IMR-90 (cell line): Measurements from ENCODE around the gene CHPF2. TPM values are rescaled to one million over a fixed set of nuclear protein-coding genes. Genes with fewer than 3 reads are reported as not detected.

Experiments used
- ATAC-seq: fragments of 200-7000 bp; cut with Tn5 transposase; 2 replicates; pipeline ENCODE4 v1.9.1; 2020; ENCODE audit warnings: low read depth, mild to moderate bottlenecking, moderate library complexity
- BruUV-seq: library from RNA; stranded (reverse); fragments of 400-500 nt; replicated peaks from 2 replicates; lab custom pipeline; 2021; lab: Mats Ljungman, UMichigan
- CTCF ChIA-PET: fragments of 300-600 bp; formaldehyde crosslinking; extraction: SDS; loops from one replicate; lab custom pipeline; 2021; ENCODE audit warnings: antibody characterized with exemption; lab: Yijun Ruan, JAX
- POLR2A ChIA-PET: fragments of 300-600 bp; sonication (Branson Sonifier 250); formaldehyde crosslinking; loops from one replicate; lab custom pipeline; 2022; ENCODE audit warnings: antibody characterized with exemption; ENCODE audit not compliant: unreplicated experiment; lab: Charles Lee
- DNase-seq: peaks from one replicate; pipeline ENCODE4 v3.0.0; 2013
- H2AFZ ChIP-seq: replicated peaks from 2 replicates; pipeline ENCODE3; 2013; ENCODE audit warnings: low read length, mild to moderate bottlenecking; ENCODE audit not compliant: poor library complexity
- H2AK5ac ChIP-seq: 2 replicates; pipeline ENCODE4 v1.6.1; 2013; ENCODE audit warnings: low read depth, low read length, inconsistent platforms
- H2AK9ac ChIP-seq: replicated peaks from 2 replicates; pipeline ENCODE3; 2013; ENCODE audit warnings: mild to moderate bottlenecking, low read depth, low read length, moderate library complexity; ENCODE audit not compliant: poor library complexity
- H2BK120ac ChIP-seq: 2 replicates; pipeline ENCODE4 v1.6.1; 2013; ENCODE audit warnings: low read depth, low read length, inconsistent platforms
- H2BK15ac ChIP-seq: 3 replicates; pipeline ENCODE4 v1.6.1; 2013; ENCODE audit warnings: low read depth, low read length, inconsistent platforms
- H2BK20ac ChIP-seq: 2 replicates; pipeline ENCODE4 v1.6.1; 2013; ENCODE audit warnings: low read depth, mild to moderate bottlenecking, inconsistent platforms, low read length, moderate library complexity
- H2BK5ac ChIP-seq: 2 replicates; pipeline ENCODE4 v1.6.1; 2013; ENCODE audit warnings: mild to moderate bottlenecking, low read depth, low read length, inconsistent platforms; ENCODE audit not compliant: poor library complexity, severe bottlenecking
- H3K14ac ChIP-seq: replicated peaks from 2 replicates; pipeline ENCODE4 v1.6.1; 2013; ENCODE audit warnings: low read depth, low read length, inconsistent platforms
- H3K18ac ChIP-seq: 2 replicates; pipeline ENCODE4 v1.6.1; 2013; ENCODE audit warnings: low read depth, low read length, control low read depth
- H3K23ac ChIP-seq: 2 replicates; pipeline ENCODE4 v1.6.1; 2013; ENCODE audit warnings: low read depth, low read length, inconsistent platforms
- H3K27ac ChIP-seq: 2 replicates; pipeline ENCODE4 v1.5.1; 2013; ENCODE audit warnings: mild to moderate bottlenecking, control low read depth, low read length; ENCODE audit not compliant: insufficient read depth
- H3K27me3 ChIP-seq: 2 replicates; pipeline ENCODE4 v1.6.1; 2013; ENCODE audit warnings: low read length; ENCODE audit not compliant: control insufficient read depth, insufficient read depth
- H3K36me3 ChIP-seq: 2 replicates; pipeline ENCODE4 v1.6.1; 2013; ENCODE audit warnings: low read length, mixed read lengths; ENCODE audit not compliant: control insufficient read depth, insufficient read depth
- H3K4ac ChIP-seq: 2 replicates; pipeline ENCODE4 v1.6.1; 2013; ENCODE audit warnings: low read depth, low read length, inconsistent platforms
- H3K4me1 ChIP-seq: 2 replicates; pipeline ENCODE4 v1.6.1; 2013; ENCODE audit warnings: low read length, mixed read lengths; ENCODE audit not compliant: control insufficient read depth, insufficient read depth
- H3K4me2 ChIP-seq: 2 replicates; pipeline ENCODE4 v1.6.1; 2013; ENCODE audit warnings: low read depth, mild to moderate bottlenecking, control low read depth, low read length, moderate library complexity
- H3K4me3 ChIP-seq: 2 replicates; pipeline ENCODE4 v1.5.1; 2013; ENCODE audit warnings: low read depth, mild to moderate bottlenecking, control low read depth, low read length, moderate library complexity; ENCODE audit not compliant: insufficient read depth
- H3K56ac ChIP-seq: 2 replicates; pipeline ENCODE4 v1.6.1; 2013; ENCODE audit warnings: low read length, inconsistent platforms; ENCODE audit not compliant: insufficient read depth; ENCODE audit errors: extremely low read depth
- H3K79me1 ChIP-seq, 2 experiments: 2 replicates each; pipeline ENCODE4 v1.6.1; 2013; ENCODE audit warnings: low read length in 2 of 2, inconsistent platforms in 1 of 2, low read depth in 1 of 2
- H3K9ac ChIP-seq: 2 replicates; pipeline ENCODE4 v1.6.1; 2013; ENCODE audit warnings: low read depth, low read length, control low read depth
- H3K9me1 ChIP-seq: 2 replicates; pipeline ENCODE4 v1.6.1; 2013; ENCODE audit warnings: low read length, inconsistent platforms; ENCODE audit not compliant: insufficient read depth
- H3K9me3 ChIP-seq: 2 replicates; pipeline ENCODE4 v1.6.1; 2013; ENCODE audit warnings: low read length; ENCODE audit not compliant: control insufficient read depth, insufficient read depth
- H4K20me1 ChIP-seq: 2 replicates; pipeline ENCODE4 v1.6.1; 2013; ENCODE audit warnings: low read length, inconsistent platforms; ENCODE audit not compliant: insufficient read depth
- H4K5ac ChIP-seq: 2 replicates; pipeline ENCODE4 v1.6.1; 2013; ENCODE audit warnings: mild to moderate bottlenecking, low read depth, low read length, control low read depth
- H4K8ac ChIP-seq, 2 experiments: 2 replicates each; pipeline ENCODE4 v1.6.1; 2013; ENCODE audit warnings: low read depth in 2 of 2, low read length in 2 of 2, control low read depth in 1 of 2, inconsistent platforms in 1 of 2
- H4K91ac ChIP-seq: 2 replicates; pipeline ENCODE4 v1.6.1; 2013; ENCODE audit warnings: low read depth, low read length, inconsistent platforms; ENCODE audit not compliant: insufficient read depth
- CHD1 ChIP-seq: IDR thresholded peaks from 2 replicates; pipeline ENCODE4 v1.6.1; 2012; ENCODE audit warnings: low read depth, low read length, improper control_type of control experiment
- MAZ ChIP-seq: IDR thresholded peaks from 2 replicates; pipeline ENCODE4 v1.6.1; 2012; ENCODE audit warnings: low read depth, mild to moderate bottlenecking, low read length, improper control_type of control experiment, moderate library complexity, borderline replicate concordance
- MXI1 ChIP-seq: IDR thresholded peaks from 2 replicates; pipeline ENCODE4 v1.6.1; 2012; ENCODE audit warnings: low read depth, mild to moderate bottlenecking, low read length, moderate library complexity, borderline replicate concordance
- POLR2A ChIP-seq: IDR thresholded peaks from 2 replicates; pipeline ENCODE4 v1.6.1; 2012; ENCODE audit warnings: mild to moderate bottlenecking, low read depth, low read length
- RAD21 ChIP-seq: IDR thresholded peaks from 2 replicates; pipeline ENCODE4 v1.6.1; 2012; ENCODE audit warnings: low read length, improper control_type of control experiment
- RFX5 ChIP-seq: IDR thresholded peaks from 2 replicates; pipeline ENCODE4 v1.8.0; 2012; ENCODE audit warnings: low read depth, mild to moderate bottlenecking, low read length, moderate library complexity
- SMC3 ChIP-seq: fragments of 150-350 bp; IDR thresholded peaks from 2 replicates; pipeline ENCODE4 v1.6.1; 2016; ENCODE audit warnings: low read depth, mild to moderate bottlenecking, antibody characterized with exemption, low read length, moderate library complexity
- WGBS, 2 experiments: methylation state at CpG; one replicate each; pipeline versions ENCODE4 v1.1.5 to v1.1.7; 2013; ENCODE audit warnings: missing lambda C conversion rate in 2 of 2; ENCODE audit not compliant: insufficient read length in 1 of 2; ENCODE audit errors: extremely low coverage in 2 of 2; 5-methylcytosine and 5-hydroxymethylcytosine counted together
- dilution Hi-C: fragments of 300-500 bp; cut with HindIII; formaldehyde crosslinking; loops from one replicate; pipeline ENCODE4 v1.14.3; 2018; ENCODE audit warnings: low sequenced_read_pairs; ENCODE audit not compliant: unreplicated experiment
- in situ Hi-C: fragments of 300-500 bp; cut with MboI; formaldehyde crosslinking; loops from 3 replicates; pipeline ENCODE4 v1.14.3; 2019; ENCODE audit warnings: low sequenced_read_pairs, inconsistent platforms, mixed read lengths
- intact Hi-C: fragments of 100-400 bp; cut with micrococcal nuclease; formaldehyde crosslinking; loops from 2 replicates; pipeline ENCODE4 v1.10.0; 2022
- polyA plus RNA-seq, 3 experiments: library from polyadenylated mRNA; depleted of rRNA; stranded (reverse); fragments of >200 nt; gene quantifications; 2 replicates each; pipeline ENCODE4 v1.2.3, GENCODE V29; 2012; ENCODE audit warnings: low replicate concordance in 1 of 3
- total RNA-seq: library from RNA; depleted of rRNA; stranded (reverse); fragments of >200 nt; gene quantifications from 2 replicates; pipeline ENCODE4 v1.2.3, GENCODE V29; 2012
- TF ChIP-seq, protein P1 (sequence below): conservative IDR thresholded peaks from 2 replicates; pipeline ENCODE4 v1.5.1; 2012; ENCODE audit warnings: mild to moderate bottlenecking, low read depth, low read length, improper control_type of control experiment

CHPF2 gene
- total and polyA plus RNA-seq, 2 of the 4 experiments (the other 2 are of a cell fraction): 26.2 to 77.0 TPM

DNA sequence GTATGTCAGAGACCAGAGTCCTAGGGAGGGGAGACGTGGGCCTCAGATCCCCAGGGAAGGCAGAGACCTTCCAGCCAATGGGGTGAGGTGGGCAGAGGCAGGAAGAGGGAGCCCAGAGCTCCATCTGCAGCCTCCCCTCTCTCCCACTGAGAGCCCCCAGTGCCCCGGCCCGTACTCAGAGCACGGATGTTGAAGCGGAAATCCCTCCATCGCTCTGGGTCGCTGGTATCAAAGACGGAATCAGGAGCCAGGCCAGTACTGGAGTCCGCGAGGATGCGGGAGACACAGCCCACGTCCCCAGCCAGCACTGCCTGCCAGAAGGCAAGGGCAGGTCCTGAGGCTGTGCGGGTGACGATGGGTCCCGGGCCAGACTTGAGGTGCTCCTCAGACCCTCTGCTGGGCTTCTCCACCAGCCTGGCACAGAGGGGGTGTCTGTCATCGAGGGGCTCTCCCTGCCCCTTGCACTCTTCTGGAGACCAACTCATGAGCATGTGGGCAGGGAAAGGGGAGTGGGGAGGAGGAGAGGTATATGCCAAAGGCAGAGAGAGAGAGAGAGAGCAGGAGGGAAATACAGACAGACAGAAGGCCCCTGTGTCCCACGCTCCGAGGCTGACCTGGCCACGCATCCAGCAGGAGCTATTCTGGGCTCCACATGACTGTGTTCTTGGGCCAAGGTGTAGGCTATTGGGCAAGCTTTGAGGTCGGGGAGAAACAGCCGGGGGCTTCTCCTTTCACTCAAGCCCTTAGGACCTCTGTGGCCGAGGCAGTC is 45.5 kb upstream of the CHPF2 start, which contains the start of gene ASB10:
Gene ASB10 (minus strand): TSS at position 611 of the 769 bp plus-strand sequence. CDS start 120 bp downstream, at position 491.
- ChIA-PET CTCF (interaction anchor here (0.5 kb wide), 1 partner anchor 34 kb away, joined by 3 read pairs; no protein-coding TSS in a partner anchor), POLR2A (no interaction called here)
- Histone ChIP-seq H2AK9ac (no peak within 1 kb of the TSS), H2AK5ac (no peak within 1 kb of the TSS), H2BK5ac (no peak within 1 kb of the TSS), H2AFZ (no peak within 1 kb of the TSS), H3K23ac (no peak within 1 kb of the TSS), H3K4me3 (no peak within 1 kb of the TSS), H3K9me1 (no peaks in the 10 kb centered on the region), H3K79me1 (no peaks in the 10 kb centered on the region), H3K4me1 (no peaks in the 10 kb centered on the region), H3K27ac (no peak within 1 kb of the TSS), H2BK20ac (no peak within 1 kb of the TSS), H3K14ac (no peak within 1 kb of the TSS), H4K8ac (no peak within 1 kb of the TSS), H3K4me2 (no peak within 1 kb of the TSS), H3K9me3 (no peaks in the 10 kb centered on the region), H4K20me1 (no peaks in the 10 kb centered on the region), H3K4ac (no peak within 1 kb of the TSS), H3K27me3 (peaks cover 71% of the 10 kb centered on the region), H3K18ac (no peak within 1 kb of the TSS), H3K9ac (no peak within 1 kb of the TSS), H3K56ac (no peak within 1 kb of the TSS), H2BK120ac (no peak within 1 kb of the TSS), H4K91ac (no peak within 1 kb of the TSS), H3K36me3 (no peaks in the 10 kb centered on the region), H2BK15ac (no peak within 1 kb of the TSS), H4K5ac (no peak within 1 kb of the TSS)
- DNase-seq: no peak
- no peak for TF ChIP-seq SMC3
- TF ChIP-seq MAZ: no peak
- TF ChIP-seq, protein P1, sequence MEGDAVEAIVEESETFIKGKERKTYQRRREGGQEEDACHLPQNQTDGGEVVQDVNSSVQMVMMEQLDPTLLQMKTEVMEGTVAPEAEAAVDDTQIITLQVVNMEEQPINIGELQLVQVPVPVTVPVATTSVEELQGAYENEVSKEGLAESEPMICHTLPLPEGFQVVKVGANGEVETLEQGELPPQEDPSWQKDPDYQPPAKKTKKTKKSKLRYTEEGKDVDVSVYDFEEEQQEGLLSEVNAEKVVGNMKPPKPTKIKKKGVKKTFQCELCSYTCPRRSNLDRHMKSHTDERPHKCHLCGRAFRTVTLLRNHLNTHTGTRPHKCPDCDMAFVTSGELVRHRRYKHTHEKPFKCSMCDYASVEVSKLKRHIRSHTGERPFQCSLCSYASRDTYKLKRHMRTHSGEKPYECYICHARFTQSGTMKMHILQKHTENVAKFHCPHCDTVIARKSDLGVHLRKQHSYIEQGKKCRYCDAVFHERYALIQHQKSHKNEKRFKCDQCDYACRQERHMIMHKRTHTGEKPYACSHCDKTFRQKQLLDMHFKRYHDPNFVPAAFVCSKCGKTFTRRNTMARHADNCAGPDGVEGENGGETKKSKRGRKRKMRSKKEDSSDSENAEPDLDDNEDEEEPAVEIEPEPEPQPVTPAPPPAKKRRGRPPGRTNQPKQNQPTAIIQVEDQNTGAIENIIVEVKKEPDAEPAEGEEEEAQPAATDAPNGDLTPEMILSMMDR: no peak
- no peak for TF ChIP-seq RAD21
- no peak for TF ChIP-seq CHD1
- TF ChIP-seq POLR2A: no peak
- no peak for TF ChIP-seq RFX5
- TF ChIP-seq MXI1: no peak
- intact Hi-C loops (no loop called here), dilution Hi-C loops (no loop called here), in situ Hi-C loops (no loop called here)
- no peak for ATAC-seq
- BruUV-seq: no TSS peak
- 55% methylated on average over 8 of the region's 22 CpGs; no CpG with 5 or more reads in 1 of the 2 experiments for WGBS, 2 experiments
